Natural killer cell (primary cell): ENCODE data around the gene SORT1. TPM values are rescaled to one million over a fixed set of nuclear protein-coding genes. Genes with fewer than 3 reads are reported as not detected.

Experiments used
- ATAC-seq, 3 donors: fragments of 150-1000 bp in 2 of 3; fragments of 200-7000 bp in 1 of 3; cut with Tn5 transposase; 1 replicate in 1 of 3; 2 replicates in 2 of 3; pipeline ENCODE4 v1.10.0; 2021; ENCODE audit warnings: mild to moderate bottlenecking in 2 of 3, moderate library complexity in 2 of 3
- DNase-seq, 2 donors: peaks; one replicate each; pipeline versions ENCODE4 v3.0.0 to v3.0.0-alpha.2; 2013 to 2021; ENCODE audit warnings: mixed read lengths in 1 of 2
- H3K27ac ChIP-seq: one replicate; pipeline ENCODE4 v1.5.1; 2013; ENCODE audit warnings: mild to moderate bottlenecking, low read length
- H3K27me3 ChIP-seq: one replicate; pipeline ENCODE4 v1.6.1; 2013; ENCODE audit warnings: low read length; ENCODE audit not compliant: control insufficient read depth, insufficient read depth
- H3K36me3 ChIP-seq: one replicate; pipeline ENCODE4 v1.6.1; 2013; ENCODE audit warnings: low read length; ENCODE audit not compliant: control insufficient read depth, insufficient read depth
- H3K4me1 ChIP-seq: one replicate; pipeline ENCODE4 v1.6.1; 2013; ENCODE audit warnings: low read length; ENCODE audit not compliant: control insufficient read depth, insufficient read depth
- H3K4me3 ChIP-seq: one replicate; pipeline ENCODE4 v1.5.1; 2013; ENCODE audit warnings: low read length
- H3K9me3 ChIP-seq: one replicate; pipeline ENCODE4 v1.6.1; 2013; ENCODE audit warnings: low read length; ENCODE audit not compliant: control insufficient read depth, insufficient read depth
- H3K27ac Mint-ChIP-seq, 2 donors: one replicate each; pipeline ENCODE4 v1.8.0; 2022; ENCODE audit warnings: mild to moderate bottlenecking in 2 of 2, mixed read lengths in 2 of 2, moderate library complexity in 1 of 2
- H3K27me3 Mint-ChIP-seq, 2 donors: one replicate each; pipeline ENCODE4 v1.8.0; 2022; ENCODE audit warnings: low read depth in 2 of 2, mixed read lengths in 2 of 2
- H3K36me3 Mint-ChIP-seq: one replicate; pipeline ENCODE4 v1.8.0; 2022; ENCODE audit warnings: mixed read lengths
- H3K4me1 Mint-ChIP-seq, 2 donors: one replicate each; pipeline ENCODE4 v1.8.0; 2022; ENCODE audit warnings: mixed read lengths in 2 of 2
- H3K4me3 Mint-ChIP-seq: one replicate; pipeline ENCODE4 v1.8.0; 2022; ENCODE audit warnings: mild to moderate bottlenecking, moderate library complexity, mixed read lengths
- H3K9me3 Mint-ChIP-seq, 2 donors: one replicate each; pipeline ENCODE4 v1.8.0; 2022; ENCODE audit warnings: mixed read lengths in 2 of 2
- CTCF ChIP-seq: fragments of 200-600 bp; IDR thresholded peaks from one replicate; pipeline ENCODE4 v1.8.0; 2022; ENCODE audit warnings: antibody characterized with exemption
- WGBS: methylation state at CpG from one replicate; pipeline ENCODE4 v1.1.7; 2013; ENCODE audit warnings: missing lambda C conversion rate; ENCODE audit not compliant: insufficient coverage; 5-methylcytosine and 5-hydroxymethylcytosine counted together
- intact Hi-C: fragments of 100-400 bp; cut with micrococcal nuclease; formaldehyde crosslinking; loops from one replicate; pipeline ENCODE4 v1.14.2; 2022
- total RNA-seq, 4 donors: library from RNA; stranded (reverse); fragments of 120-200 nt in 1 of 4; gene quantifications; one replicate each; pipeline versions ENCODE4 v1.2.3 to v1.2.4, GENCODE V29; 2013 to 2022

Gene SORT1
- total RNA-seq, 3 donors from 2014 or later (not counting 1 experiment from before 2014, with no cell fraction given): 2.7 to 7.1 (median 3.7) TPM

GRCh38 chr1:109361649-109362048 lies 36.1 kb downstream of the SORT1 start:
- no peaks in the 10 kb centered on the region for H3K27me3 Mint-ChIP-seq
- no peaks in the 10 kb centered on the region for H3K4me1 Mint-ChIP-seq
- Histone ChIP-seq H3K36me3 (no peaks in the 10 kb centered on the region), H3K9me3 (no peaks in the 10 kb centered on the region), H3K27me3 (no peaks in the 10 kb centered on the region), H3K4me1 (no peaks in the 10 kb centered on the region), H3K27ac (no peak overlapping the region), H3K4me3 (no peak overlapping the region)
- 100% methylated on average over 1 of the region's 1 CpG for WGBS
- H3K36me3 Mint-ChIP-seq: no peaks in the 10 kb centered on the region
- no peak overlapping the region for H3K27ac Mint-ChIP-seq
- TF ChIP-seq CTCF: no peak
- H3K9me3 Mint-ChIP-seq: no peaks in the 10 kb centered on the region
- ATAC-seq (no peak), DNase-seq (no peak)
- H3K4me3 Mint-ChIP-seq: no peak overlapping the region
- intact Hi-C loops: no loop called here

- ATAC-seq: no peak
- H3K36me3 ChIP-seq: no peaks in the 10 kb centered on the region
Measured at GRCh38 chr1:109361069-109361468, 36.6 kb downstream of the SORT1 start.

GRCh38 chr1:109357616-109358015 lies 40.1 kb downstream of the SORT1 start:
- TF ChIP-seq CTCF: no peak
- no peaks in the 10 kb centered on the region for H3K36me3 ChIP-seq
- H3K9me3 ChIP-seq: no peaks in the 10 kb centered on the region
- H3K4me1 ChIP-seq: no peaks in the 10 kb centered on the region
- no peaks in the 10 kb centered on the region for H3K27me3 Mint-ChIP-seq
- intact Hi-C loops: no loop called here
- no peaks in the 10 kb centered on the region for H3K27me3 ChIP-seq
- WGBS: 100% methylated on average over 1 of the region's 1 CpG
- H3K4me1 Mint-ChIP-seq: no peaks in the 10 kb centered on the region
- no peak for DNase-seq
- ATAC-seq: no peak
- no peaks in the 10 kb centered on the region for H3K36me3 Mint-ChIP-seq
- H3K27ac Mint-ChIP-seq: no peak overlapping the region
- H3K27ac ChIP-seq: no peak overlapping the region
- H3K4me3 ChIP-seq: no peak overlapping the region
- no peaks in the 10 kb centered on the region for H3K9me3 Mint-ChIP-seq
- H3K4me3 Mint-ChIP-seq: no peak overlapping the region

More at GRCh38 chr1:109361069-109361468, 36.6 kb downstream of the SORT1 start:
- Mint-ChIP-seq H3K4me1 (no peaks in the 10 kb centered on the region), H3K27ac (no peak overlapping the region), H3K9me3 (no peaks in the 10 kb centered on the region), H3K4me3 (no peak overlapping the region), H3K27me3 (no peaks in the 10 kb centered on the region), H3K36me3 (no peaks in the 10 kb centered on the region)
- Histone ChIP-seq H3K27me3 (no peaks in the 10 kb centered on the region), H3K4me3 (no peak overlapping the region), H3K9me3 (no peaks in the 10 kb centered on the region), H3K4me1 (no peaks in the 10 kb centered on the region), H3K27ac (no peak overlapping the region)
- 64% methylated on average over 1 of the region's 2 CpGs for whole genome bisulfite sequencing
- intact Hi-C loops: no loop called here
- TF ChIP-seq CTCF: no peak
- DNase-seq: no peak

- Histone ChIP-seq H3K36me3 (no peaks in the 10 kb centered on the region), H3K9me3 (no peaks in the 10 kb centered on the region), H3K4me1 (no peaks in the 10 kb centered on the region), H3K27me3 (no peaks in the 10 kb centered on the region), H3K4me3 (no peak overlapping the region), H3K27ac (no peak overlapping the region)
- H3K9me3 Mint-ChIP-seq: no peaks in the 10 kb centered on the region
- no peaks in the 10 kb centered on the region for H3K27me3 Mint-ChIP-seq
- no peak overlapping the region for H3K27ac Mint-ChIP-seq
- TF ChIP-seq CTCF: no peak
- H3K4me1 Mint-ChIP-seq: no peaks in the 10 kb centered on the region
- 100% methylated on average over 1 of the region's 1 CpG for WGBS
- intact Hi-C loops: no loop called here
- ATAC-seq (no peak), DNase-seq (no peak)
- no peak overlapping the region for H3K4me3 Mint-ChIP-seq
- no peaks in the 10 kb centered on the region for H3K36me3 Mint-ChIP-seq
Measured at GRCh38 chr1:109356915-109357314, 40.8 kb downstream of the SORT1 start.
